Type B pancreatic cell (in vitro differentiated cells): Measurements from ENCODE around the gene BNC2. TPM values are rescaled to one million over a fixed set of nuclear protein-coding genes. Genes with fewer than 3 reads are reported as not detected.

Experiments used
- DNase-seq: peaks from one replicate; pipeline ENCODE4 v3.0.0; 2021; ENCODE audit warnings: mixed read lengths; ENCODE audit not compliant: unreplicated experiment; ENCODE audit errors: extremely low spot score
- H3K27ac Mint-ChIP-seq: 2 replicates; pipeline ENCODE4 v1.8.0; 2021; ENCODE audit warnings: mild to moderate bottlenecking, mixed read lengths
- H3K27me3 Mint-ChIP-seq: 2 replicates; pipeline ENCODE4 v1.8.0; 2021; ENCODE audit warnings: mixed read lengths
- H3K36me3 Mint-ChIP-seq: 2 replicates; pipeline ENCODE4 v1.8.0; 2021; ENCODE audit warnings: mixed read lengths
- H3K4me1 Mint-ChIP-seq: one replicate; pipeline ENCODE4 v1.8.0; 2021; ENCODE audit warnings: mixed read lengths; ENCODE audit not compliant: unreplicated experiment
- H3K4me3 Mint-ChIP-seq: 2 replicates; pipeline ENCODE4 v1.8.0; 2021; ENCODE audit warnings: mild to moderate bottlenecking, mixed read lengths
- H3K9me3 Mint-ChIP-seq: 2 replicates; pipeline ENCODE4 v1.8.0; 2021; ENCODE audit warnings: mixed read lengths
- total RNA-seq: library from RNA; stranded (reverse); gene quantifications from 2 replicates; pipeline ENCODE4 v1.2.1, GENCODE V29; 2021; ENCODE audit warnings: low replicate concordance
- TF ChIP-seq, protein P1 (sequence below): fragments of 200-600 bp; sonication (generic); conservative IDR thresholded peaks from 2 replicates; pipeline ENCODE4 v1.5.0; 2021; ENCODE audit warnings: antibody characterized with exemption, mild to moderate bottlenecking

The BNC2 gene
- total RNA-seq, 1 donor from 2014 or later = 80.9 TPM

DNA sequence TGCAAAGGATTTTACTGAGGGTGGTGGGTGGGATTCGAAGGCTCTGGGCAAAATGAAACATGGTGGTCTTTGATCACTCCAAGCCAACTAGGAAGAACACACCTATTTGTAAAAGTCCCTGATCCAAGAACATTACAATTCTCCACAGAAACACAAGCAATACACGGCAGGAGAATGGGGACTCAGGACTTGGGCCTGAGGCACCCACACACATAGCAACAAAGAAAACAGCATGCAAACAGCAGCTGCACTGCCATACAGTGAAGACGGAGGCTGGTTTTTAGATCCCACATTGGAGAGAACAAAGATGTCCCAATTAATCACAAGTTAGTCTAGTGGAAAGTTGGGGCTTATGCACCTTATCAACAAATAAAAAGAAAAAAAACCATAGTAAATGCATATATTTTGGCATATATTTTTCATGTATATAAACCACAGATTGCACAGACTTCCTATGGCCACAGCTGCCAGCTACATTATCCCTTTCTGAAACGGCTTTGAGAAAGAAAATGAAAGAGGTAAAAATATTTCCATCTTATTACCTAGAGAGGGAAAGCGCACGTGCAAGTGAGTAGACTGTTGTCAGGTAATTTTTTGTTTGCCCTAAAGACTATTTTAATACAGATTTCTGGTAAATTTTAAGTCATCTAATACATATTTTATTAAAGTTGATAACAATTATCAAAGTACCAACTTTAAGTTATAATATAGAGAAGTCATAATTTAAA lies 410.9 kb downstream of the BNC2 start:
- peaks cover 40% of the 10 kb centered on the region for H3K4me1 Mint-ChIP-seq
- no peak overlapping the region for H3K27ac Mint-ChIP-seq
- no peaks in the 10 kb centered on the region for H3K27me3 Mint-ChIP-seq
- no peaks in the 10 kb centered on the region for H3K9me3 Mint-ChIP-seq
- DNase-seq = no peak
- H3K4me3 Mint-ChIP-seq = no peak overlapping the region
- TF ChIP-seq, protein P1, sequence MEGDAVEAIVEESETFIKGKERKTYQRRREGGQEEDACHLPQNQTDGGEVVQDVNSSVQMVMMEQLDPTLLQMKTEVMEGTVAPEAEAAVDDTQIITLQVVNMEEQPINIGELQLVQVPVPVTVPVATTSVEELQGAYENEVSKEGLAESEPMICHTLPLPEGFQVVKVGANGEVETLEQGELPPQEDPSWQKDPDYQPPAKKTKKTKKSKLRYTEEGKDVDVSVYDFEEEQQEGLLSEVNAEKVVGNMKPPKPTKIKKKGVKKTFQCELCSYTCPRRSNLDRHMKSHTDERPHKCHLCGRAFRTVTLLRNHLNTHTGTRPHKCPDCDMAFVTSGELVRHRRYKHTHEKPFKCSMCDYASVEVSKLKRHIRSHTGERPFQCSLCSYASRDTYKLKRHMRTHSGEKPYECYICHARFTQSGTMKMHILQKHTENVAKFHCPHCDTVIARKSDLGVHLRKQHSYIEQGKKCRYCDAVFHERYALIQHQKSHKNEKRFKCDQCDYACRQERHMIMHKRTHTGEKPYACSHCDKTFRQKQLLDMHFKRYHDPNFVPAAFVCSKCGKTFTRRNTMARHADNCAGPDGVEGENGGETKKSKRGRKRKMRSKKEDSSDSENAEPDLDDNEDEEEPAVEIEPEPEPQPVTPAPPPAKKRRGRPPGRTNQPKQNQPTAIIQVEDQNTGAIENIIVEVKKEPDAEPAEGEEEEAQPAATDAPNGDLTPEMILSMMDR = no peak
- H3K36me3 Mint-ChIP-seq = peaks cover 4% of the 10 kb centered on the region

DNA sequence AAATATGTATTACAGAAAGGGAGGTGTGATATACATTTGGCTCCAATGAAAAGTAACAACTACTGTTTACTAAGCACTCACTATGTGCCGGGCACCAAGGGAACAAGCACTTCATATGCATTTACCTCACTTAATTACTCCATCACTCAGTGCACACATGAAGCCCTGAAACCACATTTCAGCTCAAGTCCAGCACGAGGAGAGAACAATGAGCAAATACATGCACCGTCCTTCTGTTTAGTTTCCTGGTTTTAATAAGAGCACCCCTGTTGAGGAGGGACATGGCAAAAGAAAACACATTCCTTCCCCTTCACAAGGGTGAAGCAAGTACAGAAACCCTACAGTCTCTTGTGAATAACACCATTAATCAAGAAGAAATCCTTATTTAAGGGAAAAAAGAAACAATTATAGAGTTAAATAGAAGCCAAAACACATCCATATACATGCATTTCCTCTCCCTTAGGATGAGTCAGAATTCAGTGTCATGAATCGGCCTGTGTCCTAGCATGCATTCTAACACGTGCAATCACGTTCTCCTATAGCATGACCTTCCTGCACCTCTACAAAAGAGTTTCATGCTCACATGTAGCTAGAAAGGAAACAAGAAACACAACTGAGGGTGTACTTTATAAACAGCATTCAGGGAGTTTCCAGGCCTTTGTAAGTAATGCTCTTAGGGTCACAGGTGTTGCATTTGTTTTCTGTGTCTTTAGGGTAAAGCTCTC lies 411.6 kb downstream of the BNC2 start:
- no peak overlapping the region for H3K27ac Mint-ChIP-seq
- TF ChIP-seq, protein P1 = no peak

DNA sequence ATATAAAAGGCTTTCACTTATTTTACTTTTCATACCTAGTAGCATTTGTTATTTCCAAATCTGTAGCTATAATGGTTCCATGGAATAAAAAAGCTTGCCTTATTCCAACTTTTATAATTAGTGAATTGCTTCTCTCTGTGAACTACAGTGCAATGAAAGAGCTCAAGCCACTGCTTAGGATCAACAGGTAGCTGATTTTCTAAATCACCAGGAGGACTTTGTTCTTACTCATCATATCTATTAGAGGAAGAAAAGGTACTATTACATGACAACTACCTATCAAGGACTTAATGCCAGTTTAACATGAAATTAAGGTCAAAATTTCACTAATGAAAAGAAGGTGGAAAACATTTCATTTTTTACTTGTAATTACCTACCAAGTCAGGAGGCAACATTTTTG lies 414.6 kb downstream of the BNC2 start:
- Mint-ChIP-seq H3K9me3 (no peaks in the 10 kb centered on the region), H3K4me3 (no peak overlapping the region), H3K27ac (no peak overlapping the region), H3K27me3 (no peaks in the 10 kb centered on the region), H3K36me3 (peaks cover 3% of the 10 kb centered on the region), H3K4me1 (peaks cover 37% of the 10 kb centered on the region)
- TF ChIP-seq, protein P1 = no peak
- no peak for DNase-seq

More for the DNA sequence above, 411.6 kb downstream of the BNC2 start:
- Mint-ChIP-seq H3K4me3 (no peak overlapping the region), H3K9me3 (no peaks in the 10 kb centered on the region), H3K27me3 (no peaks in the 10 kb centered on the region), H3K4me1 (peaks cover 42% of the 10 kb centered on the region), H3K36me3 (peaks cover 4% of the 10 kb centered on the region)
- no peak for DNase-seq

DNA sequence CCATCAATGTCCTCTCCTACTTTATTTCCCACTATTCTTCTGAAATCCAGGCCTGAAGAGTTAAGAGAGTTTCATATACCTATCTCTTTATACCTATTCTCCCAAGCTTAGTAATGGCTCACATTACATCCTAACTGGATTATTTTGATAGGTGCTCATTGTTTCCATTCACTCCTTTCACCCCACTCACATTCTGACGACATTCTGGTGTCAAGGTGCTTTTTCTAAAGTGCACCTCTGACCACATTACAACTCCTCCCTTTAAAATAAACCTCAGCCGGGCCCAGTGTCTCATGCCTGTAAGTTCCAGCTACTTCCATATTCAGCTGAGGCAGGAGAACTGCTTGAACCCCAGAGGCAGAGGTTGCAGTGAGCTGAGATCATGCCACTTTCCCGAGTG lies 417.1 kb downstream of the BNC2 start:
- Mint-ChIP-seq H3K27me3 (no peaks in the 10 kb centered on the region), H3K27ac (no peak overlapping the region), H3K4me1 (peaks cover 42% of the 10 kb centered on the region), H3K4me3 (no peak overlapping the region), H3K9me3 (no peaks in the 10 kb centered on the region), H3K36me3 (peaks cover 3% of the 10 kb centered on the region)
- no peak for DNase-seq
- TF ChIP-seq, protein P1 = no peak

DNA sequence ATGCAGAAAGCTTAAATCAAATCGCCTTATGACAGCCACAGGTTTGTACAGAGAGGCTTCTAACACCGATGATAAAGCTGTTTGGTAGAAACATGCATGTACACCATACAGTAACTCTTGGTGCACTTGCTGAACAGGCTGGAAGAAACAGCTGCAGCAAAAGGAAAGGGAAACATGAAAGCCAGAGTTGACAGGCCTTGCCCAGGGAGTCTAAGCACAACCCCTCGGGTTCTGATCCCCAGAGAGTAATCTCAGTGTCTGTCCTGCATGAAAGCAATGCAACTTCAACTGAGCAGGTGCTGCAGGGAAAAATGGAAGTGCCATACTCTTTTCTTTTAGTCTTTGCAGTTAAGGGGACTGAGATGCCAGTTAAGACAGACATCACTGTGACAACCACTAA lies 419.9 kb downstream of the BNC2 start:
- Mint-ChIP-seq H3K4me3 (no peak overlapping the region), H3K27me3 (no peaks in the 10 kb centered on the region), H3K36me3 (peaks cover 3% of the 10 kb centered on the region), H3K9me3 (no peaks in the 10 kb centered on the region), H3K27ac (no peak overlapping the region), H3K4me1 (peaks cover 43% of the 10 kb centered on the region)
- TF ChIP-seq, protein P1 = no peak
- DNase-seq = no peak
